Right lobe of liver (tissue), 4 donors: Measurements from ENCODE around the gene PRDX6.
A peak's percentile ranks its signal among the peaks of the same experiment; 100 is the strongest.

Experiments used
- POLR2A ChIP-seq: fragments of 450-650 bp; IDR thresholded peaks from one replicate; pipeline ENCODE4 v1.6.1; 2017; ENCODE audit warnings: antibody characterized with exemption, mild to moderate bottlenecking
- TF ChIP-seq, protein P1 (sequence below), 4 donors: fragments of 200-600 bp in 3 of 4; fragments of 450-650 bp in 1 of 4; IDR thresholded peaks; one replicate each; pipeline versions ENCODE4 v1.5.1 to v1.8.0; 2016 to 2022; ENCODE audit warnings: antibody characterized with exemption in 4 of 4, mild to moderate bottlenecking in 2 of 4
- donor health status: DM: no; HTN: no; CAD: no.
- donor health status: DM: no; HTN: no; CAD: no.
- donor health status: DM: no; HTN: yes; CAD: no.

DNA sequence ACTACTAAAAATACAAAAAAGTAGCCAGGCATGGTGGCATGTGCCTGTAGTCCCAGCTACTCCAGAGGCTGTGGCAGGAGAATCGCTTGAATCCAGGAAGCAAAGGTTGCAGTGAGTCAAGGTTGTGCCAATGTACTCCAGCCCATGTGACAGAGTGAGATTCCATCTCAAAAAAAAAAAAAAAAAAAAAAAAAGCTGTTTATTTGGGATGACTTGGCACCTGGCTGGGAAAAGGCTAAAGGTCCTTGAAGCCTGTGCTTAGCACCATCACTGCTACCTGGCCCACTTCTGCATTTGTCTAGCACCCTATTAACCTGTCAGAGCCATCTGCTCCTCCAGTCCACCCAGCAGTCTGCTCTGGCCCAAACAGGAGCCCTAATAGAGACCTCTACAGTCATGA is 25.0 kb downstream of the PRDX6 start:
- TF ChIP-seq, protein P1, sequence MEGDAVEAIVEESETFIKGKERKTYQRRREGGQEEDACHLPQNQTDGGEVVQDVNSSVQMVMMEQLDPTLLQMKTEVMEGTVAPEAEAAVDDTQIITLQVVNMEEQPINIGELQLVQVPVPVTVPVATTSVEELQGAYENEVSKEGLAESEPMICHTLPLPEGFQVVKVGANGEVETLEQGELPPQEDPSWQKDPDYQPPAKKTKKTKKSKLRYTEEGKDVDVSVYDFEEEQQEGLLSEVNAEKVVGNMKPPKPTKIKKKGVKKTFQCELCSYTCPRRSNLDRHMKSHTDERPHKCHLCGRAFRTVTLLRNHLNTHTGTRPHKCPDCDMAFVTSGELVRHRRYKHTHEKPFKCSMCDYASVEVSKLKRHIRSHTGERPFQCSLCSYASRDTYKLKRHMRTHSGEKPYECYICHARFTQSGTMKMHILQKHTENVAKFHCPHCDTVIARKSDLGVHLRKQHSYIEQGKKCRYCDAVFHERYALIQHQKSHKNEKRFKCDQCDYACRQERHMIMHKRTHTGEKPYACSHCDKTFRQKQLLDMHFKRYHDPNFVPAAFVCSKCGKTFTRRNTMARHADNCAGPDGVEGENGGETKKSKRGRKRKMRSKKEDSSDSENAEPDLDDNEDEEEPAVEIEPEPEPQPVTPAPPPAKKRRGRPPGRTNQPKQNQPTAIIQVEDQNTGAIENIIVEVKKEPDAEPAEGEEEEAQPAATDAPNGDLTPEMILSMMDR (IDR thresholded peaks at IDR 0.05), result no peak
- TF ChIP-seq POLR2A, result peak; percentile 39
